ENCODE data around the gene CCDC34. TPM values are rescaled to one million over a fixed set of nuclear protein-coding genes. Genes with fewer than 3 reads are reported as not detected.

CCDC34 gene
- total and polyA plus RNA-seq, 12 donors: 1.1 to 10.7 (median 3.3) TPM

- H3K4me3 ChIP-seq: no peak overlapping the region
- no peaks in the 10 kb centered on the region for H3K27me3 ChIP-seq
- H3K36me3 ChIP-seq: peaks cover 0 to 3% (median 0%) of the 10 kb centered on the region in 9 donors
- H3K9me3 ChIP-seq: no peaks in the 10 kb centered on the region
- H3K27ac ChIP-seq: peak overlapping the region in 5 of 10 donors; percentile 4 to 60 (median 46)
- ATAC-seq (peak in 3 of 8 donors; percentile 32 to 52 (median 48)), DNase-seq (no peak)
- TF ChIP-seq CTCF (IDR thresholded peaks at IDR 0.05): no peak
- WGBS, 2 donors: 72 to 79% methylated on average over 5 of the region's 5 CpGs
- intact Hi-C loops (cut with DNase I): loop anchor here in 1 of 10 donors (10.0 kb wide), 1 partner anchor 73 kb away; no protein-coding TSS in a partner anchor
- H3K4me1 ChIP-seq: peaks cover 0 to 41% (median 32%) of the 10 kb centered on the region in 9 donors
Observed at GRCh38 chr11:27391331-27392015, 28.5 kb upstream of the CCDC34 start.

GRCh38 chr11:27390318-27391295 lies 27.6 kb upstream of the CCDC34 start:
- 89 to 92% methylated on average over 6 of the region's 6 CpGs for WGBS, 2 donors
- Histone ChIP-seq H3K36me3 (peaks cover 0 to 3% (median 0%) of the 10 kb centered on the region in 9 donors), H3K4me1 (peaks cover 0 to 42% (median 25%) of the 10 kb centered on the region in 9 donors), H3K27ac (peak overlapping the region in 2 of 10 donors; percentile 10 to 29), H3K9me3 (no peaks in the 10 kb centered on the region), H3K27me3 (no peaks in the 10 kb centered on the region), H3K4me3 (no peak overlapping the region)
- no peak for TF ChIP-seq CTCF (IDR thresholded peaks at IDR 0.05)
- ATAC-seq (no peak), DNase-seq (no peak)
- intact Hi-C loops (cut with DNase I): loop anchor here in 1 of 10 donors (10.0 kb wide), 1 partner anchor 74 kb away; no protein-coding TSS in a partner anchor

GRCh38 chr11:27388869-27389268 lies 25.9 kb upstream of the CCDC34 start:
- H3K9me3 ChIP-seq: no peaks in the 10 kb centered on the region
- peaks cover 0 to 44% (median 16%) of the 10 kb centered on the region in 9 donors for H3K4me1 ChIP-seq
- no peak overlapping the region for H3K27ac ChIP-seq
- no peak for TF ChIP-seq CTCF (IDR thresholded peaks at IDR 0.05)
- no peaks in the 10 kb centered on the region for H3K27me3 ChIP-seq
- ATAC-seq (no peak), DNase-seq (no peak)
- no peak overlapping the region for H3K4me3 ChIP-seq
- 68 to 76% methylated on average over 1 of the region's 1 CpG for WGBS, 2 donors
- H3K36me3 ChIP-seq: peaks cover 0 to 11% (median 0%) of the 10 kb centered on the region in 9 donors
- intact Hi-C loops (cut with DNase I): loop anchor here in 1 of 10 donors (10.0 kb wide), 1 partner anchor 86 kb away; the partner anchor contains the start of gene LGR4

GRCh38 chr11:27388001-27388400 lies 25.0 kb upstream of the CCDC34 start:
- Histone ChIP-seq H3K4me3 (no peak overlapping the region), H3K27ac (no peak overlapping the region), H3K4me1 (peaks cover 0 to 45% (median 16%) of the 10 kb centered on the region in 9 donors), H3K36me3 (peaks cover 0 to 18% (median 0%) of the 10 kb centered on the region in 9 donors), H3K27me3 (no peaks in the 10 kb centered on the region), H3K9me3 (no peaks in the 10 kb centered on the region)
- WGBS, 2 donors: 40 to 67% methylated on average over 2 of the region's 2 CpGs
- ATAC-seq (no peak), DNase-seq (no peak)
- intact Hi-C loops (cut with DNase I): loop anchor here in 1 of 10 donors (10.0 kb wide), 1 partner anchor 87 kb away; the partner anchor contains the start of gene LGR4
- no peak for TF ChIP-seq CTCF (IDR thresholded peaks at IDR 0.05)

All from heart right ventricle (tissue), 16 donors.